Adrenal gland (tissue), 5 donors: ENCODE measurements around the gene INKA1.

Experiments used
- POLR2A ChIP-seq, 2 donors: fragments of 450-650 bp; IDR thresholded peaks; one replicate each; pipeline ENCODE4 v1.6.1; 2017; ENCODE audit warnings: antibody characterized with exemption in 2 of 2, mild to moderate bottlenecking in 2 of 2, moderate library complexity in 1 of 2
- TF ChIP-seq, protein P1 (sequence below), 6 experiments: fragments of 450-650 bp in 4 of 6; fragments of 200-600 bp in 2 of 6; sonication (generic) in 1 of 6; IDR thresholded peaks; 1 replicate in 5 of 6; 2 replicates in 1 of 6; pipeline versions ENCODE4 v1.5.1 to v1.8.0; 2016 to 2021; ENCODE audit warnings: antibody characterized with exemption in 6 of 6, mild to moderate bottlenecking in 2 of 6, moderate library complexity in 1 of 6
- donor health status: DM: no; HTN: no; CAD: no.

DNA sequence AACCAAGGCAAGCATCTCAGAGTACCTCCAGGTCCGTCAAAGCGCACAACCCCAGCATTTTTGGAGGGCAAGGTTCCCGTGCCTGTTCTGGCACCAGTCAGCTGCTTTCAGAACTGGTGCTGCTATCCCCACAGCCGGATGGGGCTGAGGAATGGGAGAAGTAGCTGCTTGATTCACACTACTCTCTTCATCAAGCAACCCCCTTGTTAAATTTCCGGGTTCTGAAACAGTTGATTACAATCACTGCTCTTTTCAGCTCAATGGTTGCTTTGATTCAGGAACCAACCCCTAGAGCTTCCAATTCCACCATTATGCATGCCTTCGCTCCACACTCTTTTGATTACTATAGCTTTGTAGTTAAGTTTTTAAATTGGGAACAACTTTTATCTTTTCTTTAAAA, 23.0 kb downstream of the INKA1 start:
- no peak for TF ChIP-seq POLR2A (IDR thresholded peaks at IDR 0.05)
- TF ChIP-seq, protein P1, sequence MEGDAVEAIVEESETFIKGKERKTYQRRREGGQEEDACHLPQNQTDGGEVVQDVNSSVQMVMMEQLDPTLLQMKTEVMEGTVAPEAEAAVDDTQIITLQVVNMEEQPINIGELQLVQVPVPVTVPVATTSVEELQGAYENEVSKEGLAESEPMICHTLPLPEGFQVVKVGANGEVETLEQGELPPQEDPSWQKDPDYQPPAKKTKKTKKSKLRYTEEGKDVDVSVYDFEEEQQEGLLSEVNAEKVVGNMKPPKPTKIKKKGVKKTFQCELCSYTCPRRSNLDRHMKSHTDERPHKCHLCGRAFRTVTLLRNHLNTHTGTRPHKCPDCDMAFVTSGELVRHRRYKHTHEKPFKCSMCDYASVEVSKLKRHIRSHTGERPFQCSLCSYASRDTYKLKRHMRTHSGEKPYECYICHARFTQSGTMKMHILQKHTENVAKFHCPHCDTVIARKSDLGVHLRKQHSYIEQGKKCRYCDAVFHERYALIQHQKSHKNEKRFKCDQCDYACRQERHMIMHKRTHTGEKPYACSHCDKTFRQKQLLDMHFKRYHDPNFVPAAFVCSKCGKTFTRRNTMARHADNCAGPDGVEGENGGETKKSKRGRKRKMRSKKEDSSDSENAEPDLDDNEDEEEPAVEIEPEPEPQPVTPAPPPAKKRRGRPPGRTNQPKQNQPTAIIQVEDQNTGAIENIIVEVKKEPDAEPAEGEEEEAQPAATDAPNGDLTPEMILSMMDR (IDR thresholded peaks at IDR 0.05): no peak
